Esophagus squamous epithelium (tissue), 5 donors: ENCODE data around the gene ADORA2A. TPM values are rescaled to one million over a fixed set of nuclear protein-coding genes. Genes with fewer than 3 reads are reported as not detected.

ENCODE experiments used
- DNase-seq: peaks from one replicate; lab custom pipeline; 2025; lab: John Stamatoyannopoulos, UW
- H3K27ac ChIP-seq, 4 donors: fragments of 200-600 bp; sonication (generic); one replicate each; pipeline ENCODE4 v1.5.1; 2016 to 2019; ENCODE audit warnings: mild to moderate bottlenecking in 1 of 4
- H3K27me3 ChIP-seq, 4 donors: fragments of 200-600 bp; sonication (generic); 1 replicate in 3 of 4; 2 replicates in 1 of 4; pipeline versions ENCODE4 v1.5.1 to v1.6.0; 2017 to 2021; ENCODE audit warnings: antibody characterized with exemption in 1 of 4
- H3K36me3 ChIP-seq, 3 donors: fragments of 200-600 bp; sonication (generic); one replicate each; pipeline ENCODE4 v1.5.1; 2016 to 2019
- H3K4me1 ChIP-seq, 3 donors: fragments of 200-600 bp; sonication (generic); one replicate each; pipeline ENCODE4 v1.5.1; 2017 to 2019
- H3K4me3 ChIP-seq, 4 donors: fragments of 200-600 bp; sonication (generic); 1 replicate in 3 of 4; 2 replicates in 1 of 4; pipeline ENCODE4 v1.5.1; 2016 to 2019; ENCODE audit warnings: mild to moderate bottlenecking in 2 of 4, moderate library complexity in 1 of 4
- H3K9me3 ChIP-seq, 3 donors: fragments of 200-600 bp; sonication (generic); one replicate each; pipeline ENCODE4 v1.5.1; 2016 to 2019
- POLR2A ChIP-seq, 4 donors: fragments of 450-650 bp; IDR thresholded peaks; one replicate each; pipeline ENCODE4 v1.6.1; 2017; ENCODE audit warnings: antibody characterized with exemption in 4 of 4, mild to moderate bottlenecking in 4 of 4, moderate library complexity in 3 of 4
- WGBS, 2 donors: methylation state at CpG; one replicate each; pipeline ENCODE4 v1.1.5; 2018; 5-methylcytosine and 5-hydroxymethylcytosine counted together
- intact Hi-C: fragments of 100-400 bp; cut with DNase I; formaldehyde crosslinking; loops from one replicate; pipeline ENCODE4 v1.15.0; 2022
- total RNA-seq, 4 donors: library from RNA; depleted of rRNA; stranded (reverse); fragments of >200 nt; gene quantifications; one replicate each; pipeline ENCODE4 v1.1.0, GENCODE V29; 2016
- TF ChIP-seq, protein P1 (sequence below), 6 experiments: fragments of 450-650 bp in 4 of 6; fragments of 200-600 bp in 2 of 6; sonication (generic) in 2 of 6; IDR thresholded peaks; one replicate each; pipeline ENCODE4 v1.5.1; 2016 to 2019; ENCODE audit warnings: antibody characterized with exemption in 6 of 6, mild to moderate bottlenecking in 4 of 6, moderate library complexity in 4 of 6
- donor health status: DM: yes; HTN: yes; CAD: no.

The ADORA2A gene
- total RNA-seq, 4 donors from 2014 or later: 1.0 to 4.0 (median 2.4) TPM

GRCh38 chr22:24444729-24445466, 17.5 kb downstream of the ADORA2A start:
- no peak overlapping the region for H3K27ac ChIP-seq
- DNase-seq: no peak
- intact Hi-C loops: no loop called here
- no peaks in the 10 kb centered on the region for H3K9me3 ChIP-seq
- H3K27me3 ChIP-seq: no peaks in the 10 kb centered on the region
- WGBS, 2 donors: 80 to 100% methylated on average over 1 to 9 of the region's 12 CpGs
- H3K4me1 ChIP-seq: peaks cover 0 to 6% (median 0%) of the 10 kb centered on the region in 3 donors
- no peak for TF ChIP-seq POLR2A (IDR thresholded peaks at IDR 0.05)
- TF ChIP-seq, protein P1, sequence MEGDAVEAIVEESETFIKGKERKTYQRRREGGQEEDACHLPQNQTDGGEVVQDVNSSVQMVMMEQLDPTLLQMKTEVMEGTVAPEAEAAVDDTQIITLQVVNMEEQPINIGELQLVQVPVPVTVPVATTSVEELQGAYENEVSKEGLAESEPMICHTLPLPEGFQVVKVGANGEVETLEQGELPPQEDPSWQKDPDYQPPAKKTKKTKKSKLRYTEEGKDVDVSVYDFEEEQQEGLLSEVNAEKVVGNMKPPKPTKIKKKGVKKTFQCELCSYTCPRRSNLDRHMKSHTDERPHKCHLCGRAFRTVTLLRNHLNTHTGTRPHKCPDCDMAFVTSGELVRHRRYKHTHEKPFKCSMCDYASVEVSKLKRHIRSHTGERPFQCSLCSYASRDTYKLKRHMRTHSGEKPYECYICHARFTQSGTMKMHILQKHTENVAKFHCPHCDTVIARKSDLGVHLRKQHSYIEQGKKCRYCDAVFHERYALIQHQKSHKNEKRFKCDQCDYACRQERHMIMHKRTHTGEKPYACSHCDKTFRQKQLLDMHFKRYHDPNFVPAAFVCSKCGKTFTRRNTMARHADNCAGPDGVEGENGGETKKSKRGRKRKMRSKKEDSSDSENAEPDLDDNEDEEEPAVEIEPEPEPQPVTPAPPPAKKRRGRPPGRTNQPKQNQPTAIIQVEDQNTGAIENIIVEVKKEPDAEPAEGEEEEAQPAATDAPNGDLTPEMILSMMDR (IDR thresholded peaks at IDR 0.05): no peak
- H3K36me3 ChIP-seq: peaks cover 0 to 9% (median 0%) of the 10 kb centered on the region in 3 donors
- H3K4me3 ChIP-seq: no peak overlapping the region

GRCh38 chr22:24445481-24446259, 18.3 kb downstream of the ADORA2A start:
- no peaks in the 10 kb centered on the region for H3K27me3 ChIP-seq
- H3K27ac ChIP-seq: no peak overlapping the region
- intact Hi-C loops: no loop called here
- H3K36me3 ChIP-seq: peaks cover 0 to 9% (median 0%) of the 10 kb centered on the region in 3 donors
- WGBS, 2 donors: 60 to 83% methylated on average over 3 to 6 of the region's 11 CpGs
- H3K9me3 ChIP-seq: no peaks in the 10 kb centered on the region
- peaks cover 0 to 4% (median 0%) of the 10 kb centered on the region in 3 donors for H3K4me1 ChIP-seq
- TF ChIP-seq, protein P1 (IDR thresholded peaks at IDR 0.05): no peak
- TF ChIP-seq POLR2A (IDR thresholded peaks at IDR 0.05): no peak
- no peak overlapping the region for H3K4me3 ChIP-seq
- DNase-seq: no peak

DNA sequence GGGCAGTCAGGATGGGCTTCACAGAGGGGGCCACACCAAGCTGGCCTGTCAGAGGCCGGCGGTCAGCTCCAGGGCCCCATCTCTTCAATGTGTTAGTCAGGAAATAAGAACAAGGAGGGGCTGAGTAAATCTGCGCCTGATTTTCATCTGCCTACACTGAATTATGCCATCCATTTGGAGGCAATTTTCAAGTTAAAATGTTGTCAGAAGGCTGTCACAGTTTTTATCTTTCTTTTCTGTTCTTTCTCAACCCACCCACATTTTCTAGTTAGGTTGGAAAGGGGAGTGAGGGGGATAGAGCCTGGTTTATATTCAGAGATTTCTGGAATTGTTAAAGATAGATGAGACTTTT, 18.8 kb downstream of the ADORA2A start:
- TF ChIP-seq POLR2A (IDR thresholded peaks at IDR 0.05): no peak
- TF ChIP-seq, protein P1 (IDR thresholded peaks at IDR 0.05): no peak
- no peak for DNase-seq
- H3K27ac ChIP-seq: no peak overlapping the region
- 81 to 89% methylated on average over 3 of the region's 3 CpGs for WGBS, 2 donors
- no peaks in the 10 kb centered on the region for H3K4me1 ChIP-seq
- H3K27me3 ChIP-seq: no peaks in the 10 kb centered on the region
- no peak overlapping the region for H3K4me3 ChIP-seq
- peaks cover 0 to 5% (median 0%) of the 10 kb centered on the region in 3 donors for H3K36me3 ChIP-seq
- peaks cover 0 to 1% (median under 1%) of the 10 kb centered on the region in 3 donors for H3K9me3 ChIP-seq
- intact Hi-C loops: no loop called here

DNA sequence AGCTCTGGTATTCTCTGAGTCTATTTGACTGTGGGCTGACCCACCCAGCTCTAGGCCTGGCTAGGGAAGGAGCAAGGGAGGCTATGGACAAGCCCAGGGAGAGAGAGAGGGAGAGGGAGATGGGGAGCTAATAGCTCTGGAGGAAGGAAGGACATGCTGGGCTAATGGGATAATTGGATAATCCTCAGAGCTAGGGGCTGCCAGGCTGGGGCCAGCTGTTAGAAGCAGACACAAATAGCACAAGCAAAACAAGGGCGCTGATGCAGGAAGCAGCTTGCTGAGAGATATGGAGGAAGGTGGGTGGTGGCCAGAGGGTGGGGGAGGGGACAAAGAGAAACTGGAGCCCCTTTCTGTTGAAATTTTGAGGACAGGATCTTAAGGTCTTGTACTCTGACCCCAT, 23.2 kb downstream of the ADORA2A start:
- Histone ChIP-seq H3K27ac (no peak overlapping the region), H3K4me1 (no peaks in the 10 kb centered on the region), H3K9me3 (peaks cover 0 to 3% (median 3%) of the 10 kb centered on the region in 3 donors), H3K36me3 (no peaks in the 10 kb centered on the region), H3K4me3 (no peak overlapping the region), H3K27me3 (no peaks in the 10 kb centered on the region)
- intact Hi-C loops: no loop called here
- no peak for DNase-seq
- WGBS, 2 donors: 61 to 67% methylated on average over 1 of the region's 1 CpG
- no peak for TF ChIP-seq POLR2A (IDR thresholded peaks at IDR 0.05)
- TF ChIP-seq, protein P1 (IDR thresholded peaks at IDR 0.05): no peak

DNA sequence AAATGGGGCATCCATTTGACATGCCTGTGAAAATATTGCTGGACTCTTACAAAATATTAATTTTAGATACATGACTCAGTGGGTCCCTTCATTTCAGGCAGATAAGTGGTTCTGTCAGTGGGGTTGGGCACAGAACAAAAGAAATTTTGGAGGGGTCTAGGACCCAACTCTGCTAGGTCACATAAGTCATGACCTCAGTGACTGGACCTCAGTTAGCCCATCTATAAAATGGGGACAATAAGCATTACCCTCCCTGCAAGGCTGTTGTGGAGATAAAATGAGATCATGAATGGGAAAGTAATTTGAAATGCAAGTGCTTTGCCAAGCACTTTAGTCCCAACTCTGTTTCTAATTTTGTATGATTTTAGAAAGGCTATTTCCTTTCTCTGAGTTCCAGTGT, 23.8 kb downstream of the ADORA2A start:
- Histone ChIP-seq H3K4me3 (no peak overlapping the region), H3K4me1 (no peaks in the 10 kb centered on the region), H3K9me3 (peaks cover 0 to 3% (median 3%) of the 10 kb centered on the region in 3 donors), H3K27me3 (no peaks in the 10 kb centered on the region), H3K36me3 (no peaks in the 10 kb centered on the region), H3K27ac (no peak overlapping the region)
- intact Hi-C loops: no loop called here
- DNase-seq: no peak
- no peak for TF ChIP-seq POLR2A (IDR thresholded peaks at IDR 0.05)
- TF ChIP-seq, protein P1 (IDR thresholded peaks at IDR 0.05): no peak
